H9 (cell line): Measurements from ENCODE around the gene SCP2. TPM values are rescaled to one million over a fixed set of nuclear protein-coding genes. Genes with fewer than 3 reads are reported as not detected.

Source experiments
- DNase-seq: peaks from one replicate; pipeline ENCODE4 v3.0.0-alpha.2; 2017
- H2AFZ ChIP-seq: one replicate; pipeline ENCODE4 v1.6.1; 2013; ENCODE audit warnings: mild to moderate bottlenecking, low read length, control low read depth, moderate library complexity
- H2AK5ac ChIP-seq: 2 replicates; pipeline ENCODE4 v1.6.1; 2013; ENCODE audit warnings: low read length, control low read depth, mixed read lengths; ENCODE audit not compliant: insufficient read length
- H2BK120ac ChIP-seq: one replicate; pipeline ENCODE4 v1.6.1; 2013; ENCODE audit warnings: low read depth, mild to moderate bottlenecking, low read length, control low read depth, inconsistent platforms; ENCODE audit not compliant: poor library complexity, severe bottlenecking
- H2BK12ac ChIP-seq: 2 replicates; pipeline ENCODE4 v1.6.1; 2013; ENCODE audit warnings: low read length, control low read depth, mixed read lengths, low read depth; ENCODE audit not compliant: insufficient read length
- H2BK15ac ChIP-seq: 2 replicates; pipeline ENCODE4 v1.6.1; 2013; ENCODE audit warnings: low read depth, low read length, control low read depth
- H2BK20ac ChIP-seq: one replicate; pipeline ENCODE4 v1.6.1; 2013; ENCODE audit warnings: low read depth, mild to moderate bottlenecking, low read length, control low read depth, inconsistent platforms; ENCODE audit not compliant: poor library complexity, severe bottlenecking
- H2BK5ac ChIP-seq: 2 replicates; pipeline ENCODE4 v1.6.1; 2013; ENCODE audit warnings: low read length, control low read depth, mixed read lengths; ENCODE audit not compliant: insufficient read length
- H3K14ac ChIP-seq: 2 replicates; pipeline ENCODE4 v1.6.1; 2013; ENCODE audit warnings: low read length, control low read depth; ENCODE audit not compliant: insufficient read depth
- H3K18ac ChIP-seq: 2 replicates; pipeline ENCODE4 v1.6.1; 2013; ENCODE audit warnings: low read depth, mild to moderate bottlenecking, mixed read lengths, low read length, control low read depth; ENCODE audit not compliant: insufficient read length
- H3K23ac ChIP-seq: 2 replicates; pipeline ENCODE4 v1.6.1; 2013; ENCODE audit warnings: low read length, control low read depth, mixed read lengths, low read depth; ENCODE audit not compliant: insufficient read length
- H3K23me2 ChIP-seq: 2 replicates; pipeline ENCODE4 v1.6.1; 2013; ENCODE audit warnings: low read depth, mild to moderate bottlenecking, mixed read lengths, low read length, control low read depth; ENCODE audit not compliant: insufficient read length, poor library complexity, severe bottlenecking
- H3K27ac ChIP-seq: 2 replicates; pipeline ENCODE4 v1.5.1; 2013; ENCODE audit warnings: low read length, control low read depth, mixed read lengths, low read depth; ENCODE audit not compliant: insufficient read length
- H3K27me3 ChIP-seq: 2 replicates; pipeline ENCODE4 v1.6.1; 2013; ENCODE audit warnings: low read length, control low read depth, inconsistent platforms; ENCODE audit not compliant: insufficient read depth
- H3K4ac ChIP-seq: 2 replicates; pipeline ENCODE4 v1.6.1; 2013; ENCODE audit warnings: low read depth, mild to moderate bottlenecking, control low read depth, inconsistent platforms, low read length, moderate library complexity
- H3K4me1 ChIP-seq: 2 replicates; pipeline ENCODE4 v1.6.1; 2013; ENCODE audit warnings: low read length, control low read depth, inconsistent platforms; ENCODE audit not compliant: insufficient read depth
- H3K4me2 ChIP-seq: 2 replicates; pipeline ENCODE4 v1.6.1; 2013; ENCODE audit warnings: low read length, control low read depth, mixed read lengths; ENCODE audit not compliant: insufficient read length, insufficient read depth
- H3K56ac ChIP-seq: 2 replicates; pipeline ENCODE4 v1.6.1; 2013; ENCODE audit warnings: low read depth, mild to moderate bottlenecking, mixed read lengths, low read length, control low read depth; ENCODE audit not compliant: insufficient read length
- H3K79me1 ChIP-seq: 2 replicates; pipeline ENCODE4 v1.6.1; 2013; ENCODE audit warnings: low read depth, mild to moderate bottlenecking, moderate library complexity, low read length, control low read depth, inconsistent platforms; ENCODE audit not compliant: insufficient read depth, poor library complexity, severe bottlenecking
- H3K79me2 ChIP-seq: 2 replicates; pipeline ENCODE4 v1.6.1; 2013; ENCODE audit warnings: low read length, control low read depth, inconsistent platforms; ENCODE audit not compliant: insufficient read depth
- H3K9ac ChIP-seq: 2 replicates; pipeline ENCODE4 v1.6.1; 2013; ENCODE audit warnings: low read length, control low read depth, mixed read lengths; ENCODE audit not compliant: insufficient read length; ENCODE audit errors: extremely low read depth
- H3K9me3 ChIP-seq: one replicate; pipeline ENCODE4 v1.6.1; 2013; ENCODE audit warnings: low read depth, low read length, inconsistent platforms; ENCODE audit not compliant: control insufficient read depth
- H3T11ph ChIP-seq: one replicate; pipeline ENCODE4 v1.6.1; 2013; ENCODE audit warnings: mild to moderate bottlenecking, low read length, control low read depth, inconsistent platforms
- H4K20me1 ChIP-seq: one replicate; pipeline ENCODE4 v1.6.1; 2013; ENCODE audit not compliant: control insufficient read depth, insufficient read length, insufficient read depth
- H4K5ac ChIP-seq: 2 replicates; pipeline ENCODE4 v1.6.1; 2013; ENCODE audit warnings: low read depth, mild to moderate bottlenecking, mixed read lengths, low read length, control low read depth; ENCODE audit not compliant: insufficient read length
- H4K8ac ChIP-seq: replicated peaks from 2 replicates; pipeline ENCODE4 v1.6.1; 2013; ENCODE audit warnings: low read length, control low read depth, mixed read lengths, low read depth; ENCODE audit not compliant: insufficient read length
- H4K91ac ChIP-seq: 2 replicates; pipeline ENCODE4 v1.6.1; 2013; ENCODE audit warnings: low read depth, mild to moderate bottlenecking, moderate library complexity, mixed read lengths, low read length, control low read depth; ENCODE audit not compliant: insufficient read length
- H3K27ac Mint-ChIP-seq, 3 experiments: 2 replicates in 2 of 3; 3 replicates in 1 of 3; pipeline ENCODE4 v1.8.0; 2020 to 2021; ENCODE audit warnings: mixed read lengths in 3 of 3, mild to moderate bottlenecking in 1 of 3, moderate library complexity in 1 of 3
- H3K27me3 Mint-ChIP-seq: 2 replicates; pipeline ENCODE4 v1.8.0; 2021; ENCODE audit warnings: low read depth, mild to moderate bottlenecking, moderate library complexity, mixed read lengths
- H3K36me3 Mint-ChIP-seq, 3 experiments: 2 replicates in 2 of 3; 3 replicates in 1 of 3; pipeline ENCODE4 v1.8.0; 2020 to 2021; ENCODE audit warnings: low read depth in 3 of 3, mixed read lengths in 3 of 3; ENCODE audit not compliant: insufficient read depth in 1 of 3
- H3K4me1 Mint-ChIP-seq, 2 experiments: 2 replicates each; pipeline ENCODE4 v1.8.0; 2020; ENCODE audit warnings: mixed read lengths in 2 of 2
- H3K4me3 Mint-ChIP-seq, 2 experiments: 2 replicates in 1 of 2; 3 replicates in 1 of 2; pipeline ENCODE4 v1.8.0; 2020 to 2021; ENCODE audit warnings: mild to moderate bottlenecking in 2 of 2, mixed read lengths in 2 of 2, moderate library complexity in 1 of 2
- H3K9me3 Mint-ChIP-seq, 2 experiments: 2 replicates in 1 of 2; 3 replicates in 1 of 2; pipeline ENCODE4 v1.8.0; 2020; ENCODE audit warnings: mild to moderate bottlenecking in 2 of 2, mixed read lengths in 2 of 2, moderate library complexity in 1 of 2
- CTCF ChIP-seq: fragments of 200-600 bp; sonication (generic); conservative IDR thresholded peaks from 3 replicates; pipeline ENCODE4 v1.8.0; 2021; ENCODE audit warnings: antibody characterized with exemption, mild to moderate bottlenecking
- WGBS: extraction: QIAGEN DNeasy Blood & Tissue Kit; methylation state at CpG from one replicate; pipeline ENCODE4 v1.1.7; 2013; ENCODE audit warnings: missing lambda C conversion rate, low lambda C conversion rate, mixed read lengths; ENCODE audit not compliant: insufficient read length; ENCODE audit errors: extremely low coverage; 5-methylcytosine and 5-hydroxymethylcytosine counted together
- total RNA-seq: library from RNA; stranded (reverse); gene quantifications from 2 replicates; pipeline ENCODE4 v1.2.1, GENCODE V29; 2021

Gene SCP2
- total RNA-seq, 1 experiment from 2014 or later: 48.8 TPM

- H3K27me3 Mint-ChIP-seq: peaks cover 42% of the 10 kb centered on the region
- Histone ChIP-seq H4K8ac (no peak overlapping the region), H3K4me1 (no peaks in the 10 kb centered on the region), H2BK20ac (no peak overlapping the region), H3T11ph (no peak overlapping the region), H2AK5ac (no peak overlapping the region), H3K23me2 (no peaks in the 10 kb centered on the region), H2BK12ac (no peak overlapping the region), H4K91ac (no peak overlapping the region), H4K20me1 (no peaks in the 10 kb centered on the region), H3K4me2 (no peak overlapping the region), H3K14ac (no peak overlapping the region), H2AFZ (no peak overlapping the region), H3K4ac (no peak overlapping the region), H3K9ac (no peak overlapping the region), H3K23ac (no peak overlapping the region), H2BK120ac (no peak overlapping the region), H2BK5ac (no peak overlapping the region), H3K79me1 (no peaks in the 10 kb centered on the region), H2BK15ac (no peak overlapping the region), H3K18ac (no peak overlapping the region), H3K27ac (no peak overlapping the region), H3K56ac (no peak overlapping the region), H3K9me3 (no peaks in the 10 kb centered on the region), H3K79me2 (no peaks in the 10 kb centered on the region), H4K5ac (no peak overlapping the region), H3K27me3 (peaks cover 4% of the 10 kb centered on the region; the same call in 1 of the 2 replicates)
- H3K9me3 Mint-ChIP-seq: peaks cover 5 to 6% of the 10 kb centered on the region in 2 experiments; a peak in 3 of 5 replicates
- no peak overlapping the region; a peak in 1 of 5 replicates for H3K4me3 Mint-ChIP-seq
- H3K36me3 Mint-ChIP-seq: peaks cover 0 to 9% (median 5%) of the 10 kb centered on the region in 3 experiments; a peak in 3 of 7 replicates
- H3K4me1 Mint-ChIP-seq: peaks cover 3% of the 10 kb centered on the region in 2 experiments; a peak in 2 of 4 replicates
- WGBS: no CpG with 5 or more reads among the region's 7 CpGs
- H3K27ac Mint-ChIP-seq: no peak overlapping the region
- DNase-seq: no peak
- TF ChIP-seq CTCF: no peak
Observed at GRCh38 chr1:52919051-52919722, 7.9 kb upstream of the SCP2 start.
